GM12878 (cell line): Measurements from ENCODE around the gene KNTC1. TPM values are rescaled to one million over a fixed set of nuclear protein-coding genes. Genes with fewer than 3 reads are reported as not detected.

Experiments
- ATAC-seq: fragments of 200-7000 bp; cut with Tn5 transposase; 3 replicates; pipeline ENCODE4 v1.9.1; 2020; ENCODE audit warnings: mild to moderate bottlenecking, moderate library complexity
- BruUV-seq: library from RNA; stranded (reverse); fragments of 400-500 nt; replicated peaks from 2 replicates; lab custom pipeline; 2021; lab: Mats Ljungman, UMichigan
- CTCF ChIA-PET: fragments of 300-600 bp; sonication (Branson Sonifier 250); formaldehyde crosslinking; extraction: SDS; loops from one replicate; lab custom pipeline; 2021; ENCODE audit warnings: inconsistent platforms; lab: Yijun Ruan, JAX
- POLR2A ChIA-PET: fragments of 350-600 bp; formaldehyde crosslinking; extraction: SDS; loops from one replicate; lab custom pipeline; 2021; ENCODE audit warnings: inconsistent platforms; lab: Charles Lee
- RAD21 ChIA-PET: fragments of 300-600 bp; sonication (Branson Sonifier 250); formaldehyde crosslinking; loops from one replicate; lab custom pipeline; 2023; ENCODE audit warnings: antibody characterized with exemption; ENCODE audit not compliant: unreplicated experiment; lab: Charles Lee
- SMC1A ChIA-PET: fragments of 300-600 bp; sonication (Branson Sonifier 250); formaldehyde crosslinking; loops from one replicate; lab custom pipeline; 2023; ENCODE audit not compliant: unreplicated experiment, uncharacterized antibody; lab: Charles Lee
- DNase-seq: peaks from one replicate; pipeline ENCODE4 v3.0.0-alpha.2; 2011; ENCODE audit warnings: low read depth, low spot score
- FAIRE-seq: peaks from 3 replicates; lab custom pipeline; 2011; peaks lifted over from hg19 to GRCh38; lab: Jason Lieb, UNC
- H2AFZ ChIP-seq: 2 replicates; pipeline ENCODE4 v1.6.0; 2011; ENCODE audit warnings: low read depth, low read length, control low read depth; ENCODE audit not compliant: control insufficient read depth
- H3K27ac ChIP-seq: 2 replicates; pipeline ENCODE4 v1.5.1; 2011; ENCODE audit warnings: control low read depth; ENCODE audit not compliant: control insufficient read depth, insufficient read depth
- H3K27me3 ChIP-seq, 2 experiments: replicated peaks in 1 of 2; 2 replicates each; pipeline versions ENCODE4 v1.6.0 to v1.6.1; 2011; ENCODE audit warnings: low read length in 1 of 2; ENCODE audit not compliant: control insufficient read depth in 2 of 2, insufficient read depth in 2 of 2
- H3K36me3 ChIP-seq, 2 experiments: 2 replicates each; pipeline ENCODE4 v1.5.1; 2011; ENCODE audit warnings: low read length in 1 of 2; ENCODE audit not compliant: control insufficient read depth in 2 of 2, insufficient read depth in 2 of 2
- H3K4me1 ChIP-seq: 2 replicates; pipeline ENCODE4 v1.6.1; 2011; ENCODE audit warnings: mild to moderate bottlenecking, low read length, moderate library complexity, mixed read lengths; ENCODE audit not compliant: control insufficient read depth, insufficient read depth
- H3K4me2 ChIP-seq: 2 replicates; pipeline ENCODE4 v1.6.0; 2011; ENCODE audit warnings: control low read depth; ENCODE audit not compliant: control insufficient read depth, insufficient read depth
- H3K4me3 ChIP-seq: fragments of 200-600 bp; sonication (generic); 2 replicates; pipeline ENCODE4 v1.5.1; 2016
- H3K79me2 ChIP-seq: 2 replicates; pipeline ENCODE4 v1.6.0; 2011; ENCODE audit warnings: low read length; ENCODE audit not compliant: control insufficient read depth, insufficient read depth
- H3K9ac ChIP-seq: 2 replicates; pipeline ENCODE4 v1.8.0; 2011; ENCODE audit warnings: low read length, control low read depth, mixed read lengths; ENCODE audit not compliant: control insufficient read depth, insufficient read depth
- H3K9me3 ChIP-seq: replicated peaks from 3 replicates; pipeline ENCODE4 v1.5.1; 2011; ENCODE audit warnings: mild to moderate bottlenecking, low read length; ENCODE audit not compliant: control insufficient read depth, insufficient read depth
- H4K20me1 ChIP-seq: 2 replicates; pipeline ENCODE4 v1.6.0; 2011; ENCODE audit not compliant: control insufficient read depth, insufficient read depth
- CEBPB ChIP-seq, 2 experiments: fragments of 150-350 bp in 1 of 2; IDR thresholded peaks; 2 replicates each; pipeline ENCODE4 v1.6.1; 2012 to 2014; ENCODE audit warnings: low read depth in 2 of 2, low read length in 2 of 2, borderline replicate concordance in 1 of 2, inconsistent platforms in 1 of 2
- EED ChIP-seq: sonication (generic); IDR thresholded peaks from 2 replicates; pipeline ENCODE4 v1.6.1; 2016; ENCODE audit warnings: antibody characterized with exemption, low read depth
- HCFC1 ChIP-seq: fragments of 150-350 bp; IDR thresholded peaks from 2 replicates; pipeline ENCODE4 v1.6.1; 2014; ENCODE audit warnings: low read length
- JUND ChIP-seq: IDR thresholded peaks from 2 replicates; pipeline ENCODE4 v1.6.1; 2012; ENCODE audit warnings: low read depth, mild to moderate bottlenecking, low read length, improper control_type of control experiment, moderate library complexity
- SP1 ChIP-seq: IDR thresholded peaks from one replicate; pipeline ENCODE4 v1.6.1; 2011; ENCODE audit warnings: low read depth, low read length
- SUZ12 ChIP-seq: fragments of 200-600 bp; sonication (generic); IDR thresholded peaks from one replicate; pipeline ENCODE4 v1.6.1; 2018; ENCODE audit warnings: antibody characterized with exemption, mild to moderate bottlenecking; ENCODE audit not compliant: unreplicated experiment
- WRNIP1 ChIP-seq: IDR thresholded peaks from 2 replicates; pipeline ENCODE4 v1.6.1; 2011; ENCODE audit warnings: low read depth, low read length, improper control_type of control experiment, borderline replicate concordance
- ZBTB40 ChIP-seq: fragments of 450-650 bp; IDR thresholded peaks from 2 replicates; pipeline ENCODE4 v1.6.1; 2016; ENCODE audit warnings: mild to moderate bottlenecking, moderate library complexity, borderline replicate concordance
- ZNF217 ChIP-seq: fragments of 450-650 bp; IDR thresholded peaks from 2 replicates; pipeline ENCODE4 v1.6.1; 2017; ENCODE audit warnings: antibody characterized with exemption, mild to moderate bottlenecking
- WGBS: methylation state at CpG from one replicate; pipeline ENCODE4 v1.1.6; 2016; ENCODE audit warnings: low lambda C conversion rate; ENCODE audit not compliant: insufficient replicate concordance, insufficient coverage; ENCODE audit errors: missing lambda C conversion rate; 5-methylcytosine and 5-hydroxymethylcytosine counted together
- in situ Hi-C: fragments of 300-500 bp; cut with MboI; formaldehyde crosslinking; loops from 9 replicates; pipeline ENCODE4 v1.14.3; 2018; ENCODE audit warnings: mixed read lengths
- intact Hi-C: fragments of 100-400 bp; cut with micrococcal nuclease; formaldehyde crosslinking; loops from one replicate; pipeline ENCODE4 v1.14.2; 2022; ENCODE audit not compliant: unreplicated experiment
- polyA plus RNA-seq, 11 experiments: library from polyadenylated mRNA; depleted of rRNA in 4 of 11; unstranded in 6 of 11; stranded (reverse) in 5 of 11; fragments of >200 nt; fragmentation: Nextera tagmentation in 4 of 11; fragmentation: Illumina TruSeq in 1 of 11; extraction: Ambion mirVana in 4 of 11; extraction: Trizol in 1 of 11; gene quantifications; 1 replicate in 1 of 11; 2 replicates in 10 of 11; pipeline versions ENCODE4 v1.2.1 to v1.2.3, GENCODE V29; 2011 to 2016; ENCODE audit warnings: inconsistent platforms in 2 of 11, missing spikeins in 2 of 11, low read depth in 1 of 11
- total RNA-seq, 4 experiments: library from RNA; depleted of rRNA in 3 of 4; stranded (reverse); fragments of >200 nt in 3 of 4; fragmentation: Illumina TruSeq in 1 of 4; extraction: Trizol in 1 of 4; gene quantifications; 2 replicates each; pipeline versions ENCODE4 v1.2.1 to v1.2.3, GENCODE V29; 2013 to 2021

KNTC1 gene
- total and polyA plus RNA-seq, 10 of the 15 experiments (the other 5 are each of a cell fraction or from before 2014, with no cell fraction given), result 37.2 to 118 (median 76.3) TPM

- no peak for DNase-seq
- H3K9me3 ChIP-seq, result no peaks in the 10 kb centered on the region
- CTCF ChIA-PET, result interaction anchor here (1.1 kb wide), 1 partner anchor 9 kb away, joined by 3 read pairs; no protein-coding TSS in a partner anchor
- no TSS peak for BruUV-seq
- 0% methylated on average over 2 of the region's 2 CpGs for WGBS
- H3K4me1 ChIP-seq, result no peaks in the 10 kb centered on the region
- H3K4me2 ChIP-seq, result no peak overlapping the region
- no peaks in the 10 kb centered on the region for H4K20me1 ChIP-seq
- TF ChIP-seq HCFC1, result no peak
- no peak for TF ChIP-seq WRNIP1
- TF ChIP-seq ZNF217, result no peak
- no peak for TF ChIP-seq JUND
- TF ChIP-seq SUZ12, result no peak
- peak; percentile 84 for TF ChIP-seq ZBTB40
- no peak for TF ChIP-seq SP1
- no peak for TF ChIP-seq EED
- no peak for TF ChIP-seq CEBPB (IDR thresholded peaks at IDR 0.05; ENCODE audit: borderline replicate concordance in 1 of 2, low read depth in 2 of 2, low read length in 2 of 2)
- FAIRE-seq, result no peak
- H3K36me3 ChIP-seq, result no peaks in the 10 kb centered on the region
- ATAC-seq, result peak; percentile 67
- H2AFZ ChIP-seq, result no peak overlapping the region
- in situ Hi-C loops, result no loop called here
- SMC1A ChIA-PET, result interaction anchor here (0.6 kb wide), 2 partner anchors 297 to 1088 kb away, joined by 3 read pairs; no protein-coding TSS in a partner anchor
- RAD21 ChIA-PET, result no interaction called here
- H3K4me3 ChIP-seq, result no peak overlapping the region
- intact Hi-C loops, result no loop called here
- H3K27ac ChIP-seq, result no peak overlapping the region
- no peaks in the 10 kb centered on the region for H3K79me2 ChIP-seq
- no peaks in the 10 kb centered on the region for H3K27me3 ChIP-seq
- H3K9ac ChIP-seq, result no peak overlapping the region
- POLR2A ChIA-PET, result no interaction called here
Observed at GRCh38 chr12:122668268-122668667, 141.2 kb downstream of the KNTC1 start.
